K562 (cell line): ENCODE results near the gene SLC1A4. TPM values are rescaled to one million over a fixed set of nuclear protein-coding genes. Genes with fewer than 3 reads are reported as not detected.

Experiments
- ATAC-seq: fragments of 200-7000 bp; cut with Tn5 transposase; 3 replicates; pipeline ENCODE4 v1.9.1; 2020; ENCODE audit warnings: moderate library complexity
- BruUV-seq: library from RNA; stranded (reverse); fragments of 400-500 nt; replicated peaks from 2 replicates; lab custom pipeline; 2021; lab: Mats Ljungman, UMichigan
- CTCF ChIA-PET: fragments of 300-600 bp; formaldehyde crosslinking; extraction: SDS; loops from one replicate; lab custom pipeline; 2021; ENCODE audit warnings: low intra/inter-chr PET ratio; lab: Yijun Ruan, JAX
- POLR2A ChIA-PET: fragments of 300-600, 350-650 bp; sonication (Branson Sonifier 250); formaldehyde crosslinking; extraction: SDS; loops from one replicate; lab custom pipeline; 2021; ENCODE audit warnings: antibody characterized with exemption, inconsistent platforms; lab: Yijun Ruan, JAX
- DNase-seq, 4 experiments: peaks; one replicate each; pipeline versions ENCODE4 v3.0.0 to v3.0.0-alpha.2; 2011 to 2018; ENCODE audit warnings: low spot score in 3 of 4, mixed read lengths in 3 of 4; ENCODE audit errors: extremely low read depth in 1 of 4
- FAIRE-seq: peaks from 2 replicates; lab custom pipeline; 2011; peaks lifted over from hg19 to GRCh38; lab: Jason Lieb, UNC
- H2AFZ ChIP-seq: 2 replicates; pipeline ENCODE4 v1.6.0; 2011; ENCODE audit warnings: low read depth, low read length, control low read depth, inconsistent platforms
- H3K27ac ChIP-seq: fragments of 200-600 bp; 3 replicates; pipeline ENCODE4 v1.8.0; 2011; ENCODE audit warnings: low read depth, mild to moderate bottlenecking, control low read depth, inconsistent platforms, low read length, moderate library complexity, mixed read lengths; ENCODE audit errors: extremely low read depth
- H3K27me3 ChIP-seq, 2 experiments: fragments of 300-600 bp in 1 of 2; 2 replicates in 1 of 2; 3 replicates in 1 of 2; pipeline versions ENCODE4 v1.6.0 to v1.8.0; 2011; ENCODE audit warnings: inconsistent platforms in 2 of 2, low read length in 2 of 2, mild to moderate bottlenecking in 1 of 2, mixed read lengths in 1 of 2, moderate library complexity in 1 of 2; ENCODE audit not compliant: control insufficient read depth in 2 of 2, insufficient read depth in 2 of 2
- H3K36me3 ChIP-seq: fragments of 300-600 bp; 3 replicates; pipeline ENCODE4 v1.8.0; 2011; ENCODE audit warnings: mild to moderate bottlenecking, low read length, inconsistent platforms; ENCODE audit not compliant: control insufficient read depth, insufficient read depth
- H3K4me1 ChIP-seq, 2 experiments: fragments of 200-600 bp in 1 of 2; replicated peaks in 1 of 2; 2 replicates in 1 of 2; 3 replicates in 1 of 2; pipeline versions ENCODE4 v1.5.1 to v1.8.0; 2011; ENCODE audit warnings: inconsistent platforms in 2 of 2, low read length in 2 of 2, mild to moderate bottlenecking in 1 of 2, mixed read lengths in 1 of 2, moderate library complexity in 1 of 2; ENCODE audit not compliant: control insufficient read depth in 2 of 2, insufficient read depth in 2 of 2
- H3K4me2 ChIP-seq: 2 replicates; pipeline ENCODE4 v1.6.1; 2011; ENCODE audit warnings: low read length, control low read depth, inconsistent platforms, mixed read lengths; ENCODE audit not compliant: insufficient read depth
- H3K4me3 ChIP-seq: fragments of 200-600 bp; sonication (generic), shearing (Covaris generic); 2 replicates; pipeline ENCODE4 v1.5.1; 2016; ENCODE audit warnings: control low read depth, inconsistent platforms
- H3K79me2 ChIP-seq: fragments of 200-600 bp; 3 replicates; pipeline ENCODE4 v1.8.0; 2011; ENCODE audit warnings: low read length, inconsistent platforms; ENCODE audit not compliant: control insufficient read depth, insufficient read depth
- H3K9ac ChIP-seq, 2 experiments: 2 replicates each; pipeline versions ENCODE4 v1.6.0 to v1.6.1; 2011; ENCODE audit warnings: low read depth in 2 of 2, low read length in 2 of 2, control low read depth in 1 of 2, inconsistent platforms in 1 of 2, mild to moderate bottlenecking in 1 of 2, mixed read lengths in 1 of 2; ENCODE audit not compliant: insufficient read depth in 1 of 2
- H3K9me1 ChIP-seq: one replicate; pipeline ENCODE4 v1.6.0; 2011; ENCODE audit warnings: inconsistent platforms, mild to moderate bottlenecking, low read length, moderate library complexity; ENCODE audit not compliant: control insufficient read depth, insufficient read depth
- H3K9me3 ChIP-seq: replicated peaks from 2 replicates; pipeline ENCODE4 v1.5.1; 2011; ENCODE audit warnings: low read depth, low read length, inconsistent platforms; ENCODE audit not compliant: control insufficient read depth, insufficient read depth
- H4K20me1 ChIP-seq: replicated peaks from 2 replicates; pipeline ENCODE4 v1.6.1; 2011; ENCODE audit warnings: low read length, inconsistent platforms, mixed read lengths; ENCODE audit not compliant: control insufficient read depth, insufficient read depth
- CC2D1A ChIP-seq: fragments of 450-650 bp; IDR thresholded peaks from 2 replicates; pipeline ENCODE4 v1.6.1; 2017; ENCODE audit warnings: mild to moderate bottlenecking
- FOS ChIP-seq: IDR thresholded peaks from 3 replicates; pipeline ENCODE4 v1.6.1; 2011; ENCODE audit not compliant: insufficient read length; ENCODE audit errors: extremely low read depth
- FOXK1 ChIP-seq: sonication (generic); formaldehyde crosslinking; IDR thresholded peaks from 2 replicates; pipeline ENCODE4 v1.8.0; 2022; ENCODE audit warnings: missing genetic modification reagents, mild to moderate bottlenecking, borderline replicate concordance
- HNRNPUL1 ChIP-seq: fragments of 200-400 bp; formaldehyde crosslinking; IDR thresholded peaks from 2 replicates; pipeline ENCODE4 v1.6.1; 2017; ENCODE audit warnings: low read length
- MITF ChIP-seq: IDR thresholded peaks from 2 replicates; pipeline ENCODE4 v1.6.1; 2014; ENCODE audit warnings: antibody characterized with exemption
- MYBL2 ChIP-seq, 2 experiments: fragments of 450-650 bp in 1 of 2; sonication (generic) in 1 of 2; formaldehyde crosslinking in 1 of 2; IDR thresholded peaks; 2 replicates each; pipeline versions ENCODE4 v1.6.1 to v1.8.1; 2017 to 2022; ENCODE audit warnings: borderline replicate concordance in 1 of 2, inconsistent platforms in 1 of 2, low read depth in 1 of 2, mild to moderate bottlenecking in 1 of 2, missing genetic modification reagents in 1 of 2, moderate library complexity in 1 of 2
- RNF219 ChIP-seq: fragments of 250-450 bp; sonication (Bioruptor Pico); IDR thresholded peaks from 2 replicates; pipeline ENCODE4 v1.5.0; 2022; ENCODE audit warnings: mild to moderate bottlenecking
- SLC30A9 ChIP-seq: fragments of 250-450 bp; sonication (Bioruptor Pico); IDR thresholded peaks from 2 replicates; pipeline ENCODE4 v1.8.0; 2022; ENCODE audit warnings: mild to moderate bottlenecking, moderate library complexity
- ZKSCAN1 ChIP-seq: fragments of 150-350 bp; IDR thresholded peaks from 2 replicates; pipeline ENCODE4 v1.6.1; 2016; ENCODE audit warnings: low read depth, low read length
- ZNF76 ChIP-seq: fragments of 250-450 bp; sonication (Bioruptor Pico); IDR thresholded peaks from 2 replicates; pipeline ENCODE4 v1.4.0; 2020; ENCODE audit warnings: mild to moderate bottlenecking, moderate library complexity, borderline replicate concordance
- WGBS: fragments of 100-300 bp; shearing (Covaris generic); methylation state at CpG from one replicate; pipeline ENCODE4 v1.1.6; 2016; ENCODE audit warnings: low coverage, mixed read lengths; ENCODE audit not compliant: insufficient coverage; ENCODE audit errors: missing lambda C conversion rate; 5-methylcytosine and 5-hydroxymethylcytosine counted together
- in situ Hi-C: fragments of 300-500 bp; cut with MboI; formaldehyde crosslinking; loops from 4 replicates; pipeline ENCODE4 v1.15.0; 2018; ENCODE audit warnings: inconsistent platforms, mixed read lengths
- intact Hi-C: fragments of 100-400 bp; cut with micrococcal nuclease; formaldehyde crosslinking; loops from 2 replicates; pipeline ENCODE4 v1.14.2; 2022
- polyA plus RNA-seq, 8 experiments: library from polyadenylated mRNA; depleted of rRNA in 4 of 8; stranded (reverse) in 5 of 8; unstranded in 3 of 8; fragments of >200 nt; fragmentation: Nextera tagmentation in 2 of 8; fragmentation: Illumina TruSeq in 1 of 8; extraction: Ambion mirVana in 2 of 8; extraction: Trizol in 1 of 8; gene quantifications; 2 replicates each; pipeline versions ENCODE4 v1.2.1 to v1.2.3, GENCODE V29; 2011 to 2014; ENCODE audit warnings: inconsistent platforms in 1 of 8, missing spikeins in 1 of 8
- total RNA-seq, 7 experiments: library from RNA; depleted of rRNA in 6 of 7; stranded (reverse); fragments of >200 nt in 6 of 7; fragmentation: Illumina TruSeq in 2 of 7; extraction: Trizol in 2 of 7; gene quantifications; 2 replicates each; pipeline versions ENCODE4 v1.2.1 to v1.2.3, GENCODE V29; 2011 to 2021; ENCODE audit warnings: low replicate concordance in 1 of 7
- TF ChIP-seq, protein P1 (sequence below): sonication (generic); formaldehyde crosslinking; IDR thresholded peaks from 2 replicates; pipeline ENCODE4 v1.8.0; 2022; ENCODE audit warnings: mild to moderate bottlenecking, missing genetic modification reagents
- TF ChIP-seq, protein P2 (sequence below): fragments of 200-400 bp; formaldehyde crosslinking; IDR thresholded peaks from 2 replicates; pipeline ENCODE4 v1.6.1; 2017; ENCODE audit warnings: mild to moderate bottlenecking, low read depth, low read length, moderate library complexity
- TF ChIP-seq, protein P3 (sequence below): fragments of 450-650 bp; IDR thresholded peaks from 2 replicates; pipeline ENCODE4 v1.6.1; 2016

Gene SLC1A4
- total and polyA plus RNA-seq, 9 of the 15 experiments (the other 6 are each of a cell fraction or from before 2014, with no cell fraction given) = 4.4 to 24.0 (median 10.9) TPM

GRCh38 chr2:64943387-64944150 is 45.6 kb upstream of the SLC1A4 start:
- ChIA-PET CTCF (no interaction called here), POLR2A (interaction anchor here (0.6 to 1.0 kb wide), 3 partner anchors 10 to 43 kb away, joined by 3 to 4 read pairs (median 4); no protein-coding TSS in a partner anchor)
- no peaks in the 10 kb centered on the region for H3K36me3 ChIP-seq
- H3K4me1 ChIP-seq = no peaks in the 10 kb centered on the region; a peak in 1 of 5 replicates
- BruUV-seq = no TSS peak
- in situ Hi-C loops (no loop called here), intact Hi-C loops (no loop called here)
- H3K27ac ChIP-seq = no peak overlapping the region
- H3K79me2 ChIP-seq = no peaks in the 10 kb centered on the region
- WGBS = 7% methylated on average over 12 of the region's 12 CpGs
- H3K9ac ChIP-seq = no peak overlapping the region
- H3K9me3 ChIP-seq = no peaks in the 10 kb centered on the region
- ATAC-seq = no peak
- H4K20me1 ChIP-seq = no peaks in the 10 kb centered on the region
- H3K9me1 ChIP-seq = no peaks in the 10 kb centered on the region
- H3K4me3 ChIP-seq = no peak overlapping the region
- no peak for DNase-seq
- H2AFZ ChIP-seq = no peak overlapping the region
- H3K4me2 ChIP-seq = no peak overlapping the region
- H3K27me3 ChIP-seq = peaks cover 34 to 64% of the 10 kb centered on the region in 2 experiments
- no peak for FAIRE-seq
- TF ChIP-seq ZNF76 (no peak), RNF219 (CRISPR knock-in tag) (no peak), HNRNPUL1 (no peak), CC2D1A (no peak), FOXK1 (no peak), SLC30A9 (no peak), FOS (no peak), ZKSCAN1 (no peak), MITF (no peak), MYBL2 (IDR thresholded peaks at IDR 0.05; ENCODE audit: low read depth) (no peak), MYBL2 (CRISPR knock-in tag; IDR thresholded peaks at IDR 0.05; ENCODE audit: borderline replicate concordance) (no peak)
- TF ChIP-seq, protein P1, sequence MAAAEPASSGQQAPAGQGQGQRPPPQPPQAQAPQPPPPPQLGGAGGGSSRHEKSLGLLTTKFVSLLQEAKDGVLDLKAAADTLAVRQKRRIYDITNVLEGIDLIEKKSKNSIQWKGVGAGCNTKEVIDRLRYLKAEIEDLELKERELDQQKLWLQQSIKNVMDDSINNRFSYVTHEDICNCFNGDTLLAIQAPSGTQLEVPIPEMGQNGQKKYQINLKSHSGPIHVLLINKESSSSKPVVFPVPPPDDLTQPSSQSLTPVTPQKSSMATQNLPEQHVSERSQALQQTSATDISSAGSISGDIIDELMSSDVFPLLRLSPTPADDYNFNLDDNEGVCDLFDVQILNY (CRISPR knock-in tag) = no peak
- TF ChIP-seq, protein P2, sequence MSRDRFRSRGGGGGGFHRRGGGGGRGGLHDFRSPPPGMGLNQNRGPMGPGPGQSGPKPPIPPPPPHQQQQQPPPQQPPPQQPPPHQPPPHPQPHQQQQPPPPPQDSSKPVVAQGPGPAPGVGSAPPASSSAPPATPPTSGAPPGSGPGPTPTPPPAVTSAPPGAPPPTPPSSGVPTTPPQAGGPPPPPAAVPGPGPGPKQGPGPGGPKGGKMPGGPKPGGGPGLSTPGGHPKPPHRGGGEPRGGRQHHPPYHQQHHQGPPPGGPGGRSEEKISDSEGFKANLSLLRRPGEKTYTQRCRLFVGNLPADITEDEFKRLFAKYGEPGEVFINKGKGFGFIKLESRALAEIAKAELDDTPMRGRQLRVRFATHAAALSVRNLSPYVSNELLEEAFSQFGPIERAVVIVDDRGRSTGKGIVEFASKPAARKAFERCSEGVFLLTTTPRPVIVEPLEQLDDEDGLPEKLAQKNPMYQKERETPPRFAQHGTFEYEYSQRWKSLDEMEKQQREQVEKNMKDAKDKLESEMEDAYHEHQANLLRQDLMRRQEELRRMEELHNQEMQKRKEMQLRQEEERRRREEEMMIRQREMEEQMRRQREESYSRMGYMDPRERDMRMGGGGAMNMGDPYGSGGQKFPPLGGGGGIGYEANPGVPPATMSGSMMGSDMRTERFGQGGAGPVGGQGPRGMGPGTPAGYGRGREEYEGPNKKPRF = no peak
- TF ChIP-seq, protein P3, sequence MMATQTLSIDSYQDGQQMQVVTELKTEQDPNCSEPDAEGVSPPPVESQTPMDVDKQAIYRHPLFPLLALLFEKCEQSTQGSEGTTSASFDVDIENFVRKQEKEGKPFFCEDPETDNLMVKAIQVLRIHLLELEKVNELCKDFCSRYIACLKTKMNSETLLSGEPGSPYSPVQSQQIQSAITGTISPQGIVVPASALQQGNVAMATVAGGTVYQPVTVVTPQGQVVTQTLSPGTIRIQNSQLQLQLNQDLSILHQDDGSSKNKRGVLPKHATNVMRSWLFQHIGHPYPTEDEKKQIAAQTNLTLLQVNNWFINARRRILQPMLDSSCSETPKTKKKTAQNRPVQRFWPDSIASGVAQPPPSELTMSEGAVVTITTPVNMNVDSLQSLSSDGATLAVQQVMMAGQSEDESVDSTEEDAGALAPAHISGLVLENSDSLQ = no peak
